K562 (cell line): ENCODE data around the gene ASPRV1. TPM values are rescaled to one million over a fixed set of nuclear protein-coding genes. Genes with fewer than 3 reads are reported as not detected.

Experiments
- ATF7 ChIP-seq: fragments of 450-650 bp; IDR thresholded peaks from 2 replicates; pipeline ENCODE4 v1.7.1; 2014; ENCODE audit warnings: mild to moderate bottlenecking, moderate library complexity
- CBX1 ChIP-seq: sonication (generic); IDR thresholded peaks from 2 replicates; pipeline ENCODE4 v1.6.1; 2016; ENCODE audit warnings: antibody characterized with exemption, low read depth, mild to moderate bottlenecking
- CEBPB ChIP-seq: fragments of 450-650 bp; IDR thresholded peaks from 2 replicates; pipeline ENCODE4 v1.6.1; 2016; ENCODE audit warnings: missing genetic modification characterization, missing compliant biosample characterization
- CREB1 ChIP-seq, 2 experiments: sonication (generic) in 1 of 2; formaldehyde crosslinking in 1 of 2; IDR thresholded peaks; 2 replicates each; pipeline versions ENCODE4 v1.6.1 to v1.8.0; 2012 to 2022; ENCODE audit warnings: inconsistent platforms in 1 of 2, mild to moderate bottlenecking in 1 of 2, missing genetic modification reagents in 1 of 2, moderate library complexity in 1 of 2
- CREM ChIP-seq: IDR thresholded peaks from 2 replicates; pipeline ENCODE4 v1.6.1; 2014; ENCODE audit warnings: antibody characterized with exemption, low read depth
- EHMT2 ChIP-seq: fragments of 450-650 bp; IDR thresholded peaks from 2 replicates; pipeline ENCODE4 v1.6.1; 2018; ENCODE audit warnings: antibody characterized with exemption
- ETV1 ChIP-seq: fragments of 450-650 bp; conservative IDR thresholded peaks from 2 replicates; pipeline ENCODE4 v1.6.1; 2016; ENCODE audit warnings: missing genetic modification characterization, control low read depth, low read depth, missing compliant biosample characterization
- GTF2E2 ChIP-seq: fragments of 200-800 bp; sonication (Bioruptor generic); IDR thresholded peaks from 2 replicates; pipeline ENCODE4 v1.6.1; 2016; ENCODE audit warnings: missing genetic modification characterization, missing compliant biosample characterization
- L3MBTL2 ChIP-seq: fragments of 450-650 bp; IDR thresholded peaks from 2 replicates; pipeline ENCODE4 v1.6.1; 2016; ENCODE audit warnings: mild to moderate bottlenecking, moderate library complexity
- MECOM ChIP-seq: fragments of 250-450 bp; sonication (Bioruptor Pico); IDR thresholded peaks from 2 replicates; pipeline ENCODE4 v1.8.0; 2022; ENCODE audit warnings: inconsistent platforms
- MEF2A ChIP-seq: IDR thresholded peaks from 2 replicates; pipeline ENCODE4 v1.6.1; 2011; ENCODE audit warnings: low read depth, mild to moderate bottlenecking, low read length, moderate library complexity; ENCODE audit not compliant: control insufficient read depth
- PHB2 ChIP-seq: fragments of 450-650 bp; IDR thresholded peaks from 2 replicates; pipeline ENCODE4 v1.6.1; 2017; ENCODE audit warnings: low read depth
- PHF21A ChIP-seq: fragments of 450-650 bp; IDR thresholded peaks from 2 replicates; pipeline ENCODE4 v1.6.1; 2017; ENCODE audit warnings: low read depth, borderline replicate concordance
- RBM15 ChIP-seq: fragments of 200-400 bp; formaldehyde crosslinking; IDR thresholded peaks from 2 replicates; pipeline ENCODE4 v1.6.1; 2018; ENCODE audit warnings: mild to moderate bottlenecking, low read length, moderate library complexity; ENCODE audit not compliant: insufficient read depth
- RFX5 ChIP-seq: IDR thresholded peaks from 2 replicates; pipeline ENCODE4 v1.6.1; 2011; ENCODE audit warnings: low read depth, mild to moderate bottlenecking, improper control_type of control experiment, low read length
- RFX7 ChIP-seq: fragments of 250-450 bp; sonication (Bioruptor Pico); IDR thresholded peaks from 2 replicates; pipeline ENCODE4 v1.5.1; 2021; ENCODE audit warnings: mild to moderate bottlenecking
- RHOXF2B ChIP-seq: fragments of 250-450 bp; sonication (Bioruptor Pico); conservative IDR thresholded peaks from 2 replicates; pipeline ENCODE4 v1.5.1; 2021
- RUNX1 ChIP-seq: sonication (generic); IDR thresholded peaks from 2 replicates; pipeline ENCODE4 v1.6.1; 2016; ENCODE audit warnings: antibody characterized with exemption, low read depth
- SMAD3 ChIP-seq: fragments of 450-650 bp; formaldehyde crosslinking; conservative IDR thresholded peaks from 2 replicates; pipeline ENCODE4 v1.4.0; 2020; ENCODE audit warnings: mild to moderate bottlenecking
- SMARCC2 ChIP-seq: fragments of 450-650 bp; IDR thresholded peaks from 2 replicates; pipeline ENCODE4 v1.6.1; 2017; ENCODE audit warnings: antibody characterized with exemption, moderate library complexity, mild to moderate bottlenecking, low read depth
- SOX6 ChIP-seq: fragments of 450-650 bp; IDR thresholded peaks from 2 replicates; pipeline ENCODE4 v1.6.1; 2014; ENCODE audit warnings: mild to moderate bottlenecking
- SP2 ChIP-seq: IDR thresholded peaks from 2 replicates; pipeline ENCODE4 v1.6.1; 2011; ENCODE audit warnings: mild to moderate bottlenecking, low read depth, low read length, moderate library complexity; ENCODE audit not compliant: poor library complexity, severe bottlenecking; ENCODE audit errors: extremely low read depth
- TCF7 ChIP-seq: sonication (generic); IDR thresholded peaks from 2 replicates; pipeline ENCODE4 v1.6.1; 2016; ENCODE audit warnings: antibody characterized with exemption, borderline replicate concordance
- XRCC5 ChIP-seq: fragments of 200-400 bp; formaldehyde crosslinking; IDR thresholded peaks from 2 replicates; pipeline ENCODE4 v1.6.1; 2017; ENCODE audit warnings: low read depth, mild to moderate bottlenecking, low read length
- ZC3H8 ChIP-seq: fragments of 450-650 bp; IDR thresholded peaks from 2 replicates; pipeline ENCODE4 v1.6.1; 2017
- ZNF197 ChIP-seq: fragments of 200-800 bp; sonication (Bioruptor generic); IDR thresholded peaks from 2 replicates; pipeline ENCODE4 v1.6.1; 2016; ENCODE audit warnings: low read depth, missing genetic modification characterization, missing compliant biosample characterization
- ZNF232 ChIP-seq: sonication (generic); formaldehyde crosslinking; IDR thresholded peaks from 2 replicates; pipeline ENCODE4 v1.8.0; 2022; ENCODE audit warnings: mild to moderate bottlenecking, missing genetic modification reagents
- ZNF512 ChIP-seq: IDR thresholded peaks from 2 replicates; pipeline ENCODE4 v1.6.1; 2016; ENCODE audit warnings: missing genetic modification characterization, missing compliant biosample characterization
- ZNF707 ChIP-seq: fragments of 250-450 bp; sonication (Bioruptor Pico); conservative IDR thresholded peaks from 2 replicates; pipeline ENCODE4 v1.8.0; 2022; ENCODE audit warnings: inconsistent platforms, mild to moderate bottlenecking, moderate library complexity
- polyA plus RNA-seq, 8 experiments: library from polyadenylated mRNA; depleted of rRNA in 4 of 8; stranded (reverse) in 5 of 8; unstranded in 3 of 8; fragments of >200 nt; fragmentation: Nextera tagmentation in 2 of 8; fragmentation: Illumina TruSeq in 1 of 8; extraction: Ambion mirVana in 2 of 8; extraction: Trizol in 1 of 8; gene quantifications; 2 replicates each; pipeline versions ENCODE4 v1.2.1 to v1.2.3, GENCODE V29; 2011 to 2014; ENCODE audit warnings: inconsistent platforms in 1 of 8, missing spikeins in 1 of 8
- total RNA-seq, 7 experiments: library from RNA; depleted of rRNA in 6 of 7; stranded (reverse); fragments of >200 nt in 6 of 7; fragmentation: Illumina TruSeq in 2 of 7; extraction: Trizol in 2 of 7; gene quantifications; 2 replicates each; pipeline versions ENCODE4 v1.2.1 to v1.2.3, GENCODE V29; 2011 to 2021; ENCODE audit warnings: low replicate concordance in 1 of 7

Gene ASPRV1
- total and polyA plus RNA-seq, 9 of the 15 experiments (the other 6 are each of a cell fraction or from before 2014, with no cell fraction given): 0.17 to 0.72 (median 0.47) TPM; not detected in 1

GRCh38 chr2:69946351-69947324, 14.8 kb downstream of the ASPRV1 start (continued):
- TF ChIP-seq RBM15 (no peak), ETV1 (peak; percentile 73; the same call in 1 of the 2 replicates), TCF7 (no peak), SOX6 (no peak), PHB2 (no peak), ZC3H8 (no peak), GTF2E2 (tag) (no peak), SMARCC2 (peak; percentile 31; the same call in 1 of the 2 replicates), MEF2A (no peak), CREM (no peak; the same call in 1 of the 2 replicates), EHMT2 (no peak), XRCC5 (no peak), ZNF707 (CRISPR knock-in tag) (no peak), SP2 (no peak), L3MBTL2 (no peak), RHOXF2B (CRISPR knock-in tag) (no peak), CEBPB (tag) (no peak), RFX5 (no peak), SMAD3 (CRISPR knock-in tag) (no peak), ZNF512 (tag) (no peak), ZNF232 (no peak), CBX1 (no peak), MECOM (CRISPR knock-in tag) (no peak), CREB1 (IDR thresholded peaks at IDR 0.05) (no peak), CREB1 (CRISPR knock-in tag; IDR thresholded peaks at IDR 0.05) (no peak), RFX7 (no peak), ZNF197 (CRISPR knock-in tag) (no peak; the same call in 1 of the 2 replicates), RUNX1 (no peak), PHF21A (no peak), ATF7 (0 out of 2 replicates have a peak, but pooled peaks have one; percentile 10)
